ENCODE measurements around the gene FAF2. TPM values are rescaled to one million over a fixed set of nuclear protein-coding genes. Genes with fewer than 3 reads are reported as not detected.

The FAF2 gene
- total RNA-seq, 1 experiment from 2014 or later, result 44.4 TPM

GRCh38 chr5:176413709-176414191 is 34.4 kb upstream of the FAF2 start:
- Mint-ChIP-seq H3K9me3 (peaks cover 2 to 7% of the 10 kb centered on the region in 2 experiments; a peak in 2 of 5 replicates), H3K27me3 (ENCODE audit: low read depth) (peaks cover 15% of the 10 kb centered on the region), H3K27ac (no peak overlapping the region), H3K4me1 (peaks cover 6 to 9% of the 10 kb centered on the region in 2 experiments; a peak in 3 of 4 replicates), H3K36me3 (ENCODE audit: insufficient read depth in 1 of 3, low read depth in 3 of 3) (peaks cover 0 to 11% (median 4%) of the 10 kb centered on the region in 3 experiments; a peak in 4 of 7 replicates), H3K4me3 (no peak overlapping the region; a peak in 1 of 5 replicates)
- Histone ChIP-seq H4K5ac (ENCODE audit: insufficient read length, low read depth, low read length) (no peak overlapping the region), H2BK20ac (ENCODE audit: low read depth, low read length, poor library complexity, severe bottlenecking) (no peak overlapping the region), H3K79me2 (ENCODE audit: insufficient read depth, low read length) (no peaks in the 10 kb centered on the region), H3K9ac (ENCODE audit: extremely low read depth, insufficient read length, low read length) (no peak overlapping the region), H3K79me1 (ENCODE audit: insufficient read depth, low read depth, low read length, poor library complexity, severe bottlenecking) (no peaks in the 10 kb centered on the region), H3K56ac (ENCODE audit: insufficient read length, low read depth, low read length) (no peak overlapping the region), H3K9me3 (ENCODE audit: control insufficient read depth, low read depth, low read length) (no peaks in the 10 kb centered on the region), H3K14ac (ENCODE audit: insufficient read depth, low read length) (no peak overlapping the region), H2AK5ac (ENCODE audit: insufficient read length, low read length) (no peak overlapping the region), H3K4me2 (ENCODE audit: insufficient read depth, insufficient read length, low read length) (no peak overlapping the region), H4K20me1 (ENCODE audit: control insufficient read depth, insufficient read depth, insufficient read length) (no peaks in the 10 kb centered on the region), H3K23ac (ENCODE audit: insufficient read length, low read depth, low read length) (no peak overlapping the region), H3K27me3 (ENCODE audit: insufficient read depth, low read length) (no peaks in the 10 kb centered on the region; the same call in 1 of the 2 replicates), H3K23me2 (ENCODE audit: insufficient read length, low read depth, low read length, poor library complexity, severe bottlenecking) (peaks cover 5% of the 10 kb centered on the region), H3K4me1 (ENCODE audit: insufficient read depth, low read length) (no peaks in the 10 kb centered on the region), H3K27ac (ENCODE audit: insufficient read length, low read depth, low read length) (no peak overlapping the region), H2BK120ac (ENCODE audit: low read depth, low read length, poor library complexity, severe bottlenecking) (no peak overlapping the region), H4K91ac (ENCODE audit: insufficient read length, low read depth, low read length) (no peak overlapping the region), H2BK12ac (ENCODE audit: insufficient read length, low read depth, low read length) (no peak overlapping the region), H3K18ac (ENCODE audit: insufficient read length, low read depth, low read length) (no peak overlapping the region), H2BK15ac (ENCODE audit: low read depth, low read length) (no peak overlapping the region), H3K4ac (ENCODE audit: low read depth, low read length) (no peak overlapping the region), H2AFZ (ENCODE audit: low read length) (no peak overlapping the region), H4K8ac (replicated peaks; ENCODE audit: insufficient read length, low read depth, low read length) (no peak overlapping the region), H2BK5ac (ENCODE audit: insufficient read length, low read length) (no peak overlapping the region), H3T11ph (ENCODE audit: low read length) (no peak overlapping the region)
- TF ChIP-seq, protein P1, sequence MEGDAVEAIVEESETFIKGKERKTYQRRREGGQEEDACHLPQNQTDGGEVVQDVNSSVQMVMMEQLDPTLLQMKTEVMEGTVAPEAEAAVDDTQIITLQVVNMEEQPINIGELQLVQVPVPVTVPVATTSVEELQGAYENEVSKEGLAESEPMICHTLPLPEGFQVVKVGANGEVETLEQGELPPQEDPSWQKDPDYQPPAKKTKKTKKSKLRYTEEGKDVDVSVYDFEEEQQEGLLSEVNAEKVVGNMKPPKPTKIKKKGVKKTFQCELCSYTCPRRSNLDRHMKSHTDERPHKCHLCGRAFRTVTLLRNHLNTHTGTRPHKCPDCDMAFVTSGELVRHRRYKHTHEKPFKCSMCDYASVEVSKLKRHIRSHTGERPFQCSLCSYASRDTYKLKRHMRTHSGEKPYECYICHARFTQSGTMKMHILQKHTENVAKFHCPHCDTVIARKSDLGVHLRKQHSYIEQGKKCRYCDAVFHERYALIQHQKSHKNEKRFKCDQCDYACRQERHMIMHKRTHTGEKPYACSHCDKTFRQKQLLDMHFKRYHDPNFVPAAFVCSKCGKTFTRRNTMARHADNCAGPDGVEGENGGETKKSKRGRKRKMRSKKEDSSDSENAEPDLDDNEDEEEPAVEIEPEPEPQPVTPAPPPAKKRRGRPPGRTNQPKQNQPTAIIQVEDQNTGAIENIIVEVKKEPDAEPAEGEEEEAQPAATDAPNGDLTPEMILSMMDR (conservative IDR thresholded peaks at IDR 0.05), result no peak
- DNase-seq, result no peak
- WGBS (ENCODE audit: extremely low coverage, insufficient read length, low lambda C conversion rate), result no CpG with 5 or more reads among the region's 7 CpGs

Measured in H9 (cell line).